Effector CD4-positive, alpha-beta T cell (primary cell): Measurements from ENCODE around the gene SDR42E2.
"Not testable (repeated sequence)": the region's sequence is repeated elsewhere in the genome, so short reads cannot be mapped to it uniquely, and the experiment has no call there.

Experiments used
- DNase-seq: peaks from one replicate; pipeline ENCODE4 v3.0.0-alpha.2; 2020

SDR42E2 gene

DNA sequence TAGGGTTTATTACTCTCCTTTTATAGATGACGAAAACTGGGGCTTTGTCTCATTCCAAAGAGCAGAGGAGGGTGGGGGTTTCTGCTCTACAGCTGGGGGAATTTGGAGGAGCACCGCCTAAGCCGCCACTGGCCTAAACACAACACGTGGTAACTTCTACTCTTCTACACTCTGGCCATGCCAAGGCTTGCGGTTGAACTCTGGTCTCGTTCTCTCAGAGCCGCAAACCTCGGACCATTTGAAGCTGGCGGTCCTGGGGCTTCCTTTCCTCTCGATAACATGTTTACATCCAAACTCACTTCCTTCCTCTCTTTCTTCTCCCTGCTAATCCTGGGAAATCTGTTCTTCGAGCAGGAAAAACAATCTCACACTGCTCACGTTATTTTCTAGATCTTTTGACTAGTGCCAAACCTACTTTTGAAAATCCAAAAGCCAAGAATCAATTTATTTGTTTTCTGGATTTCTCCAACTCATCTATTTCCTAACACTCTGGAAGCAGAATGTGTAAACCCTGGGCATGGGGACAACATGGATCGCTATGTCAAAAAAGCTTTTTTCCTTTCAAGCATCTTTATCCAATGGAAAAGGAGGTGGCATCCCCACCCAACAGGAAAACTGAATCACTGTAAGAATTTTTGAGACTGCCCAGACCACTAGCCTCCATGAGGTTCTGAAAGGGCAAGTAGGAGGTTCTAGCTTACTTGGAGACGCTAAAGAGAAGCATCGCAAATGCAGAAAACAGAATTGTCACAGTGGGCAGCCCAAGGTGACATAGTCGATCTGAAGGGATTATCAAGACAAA, 30.2 kb downstream of the SDR42E2 start:
- DNase-seq: peak; percentile 76

DNA sequence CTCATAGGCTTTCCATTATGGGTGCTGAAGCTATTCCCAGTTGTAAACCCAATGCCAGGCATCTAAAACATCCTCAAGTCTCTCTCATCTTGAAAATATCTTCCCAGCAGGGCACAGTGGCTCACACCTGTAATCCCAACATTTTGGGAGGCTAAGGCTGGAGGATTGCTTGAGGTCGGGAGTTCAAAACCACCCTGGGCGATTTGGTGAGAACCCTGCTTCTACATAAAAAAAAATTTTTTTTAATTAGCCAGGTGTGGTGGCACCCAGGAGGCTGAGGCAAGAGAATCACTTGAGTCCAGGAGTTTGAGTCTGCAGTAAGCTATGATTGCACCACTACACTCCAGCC, 30.7 kb downstream of the SDR42E2 start:
- no peak for DNase-seq

- no peak for DNase-seq
Measured at GRCh38 chr16:22194707-22195444, 32.6 kb downstream of the SDR42E2 start.

DNA sequence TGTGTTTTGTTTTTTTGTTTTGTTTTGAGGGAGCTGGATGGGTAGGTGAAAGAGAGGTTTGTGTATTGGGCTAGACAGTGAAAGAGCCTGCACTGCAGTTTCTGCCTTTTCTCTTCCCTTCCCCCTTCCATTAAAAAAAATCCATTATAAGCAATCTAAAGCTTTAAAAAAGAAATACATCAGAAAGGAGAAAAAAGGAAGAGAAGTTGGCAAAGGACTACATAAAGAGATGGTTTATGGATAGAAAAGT, 33.1 kb downstream of the SDR42E2 start:
- no peak for DNase-seq

- DNase-seq: peak; percentile 86
Measured at GRCh38 chr16:22195695-22196558, 33.6 kb downstream of the SDR42E2 start.

- not testable (repeated sequence) for DNase-seq
Measured at GRCh38 chr16:22196559-22197168, 34.4 kb downstream of the SDR42E2 start.

DNA sequence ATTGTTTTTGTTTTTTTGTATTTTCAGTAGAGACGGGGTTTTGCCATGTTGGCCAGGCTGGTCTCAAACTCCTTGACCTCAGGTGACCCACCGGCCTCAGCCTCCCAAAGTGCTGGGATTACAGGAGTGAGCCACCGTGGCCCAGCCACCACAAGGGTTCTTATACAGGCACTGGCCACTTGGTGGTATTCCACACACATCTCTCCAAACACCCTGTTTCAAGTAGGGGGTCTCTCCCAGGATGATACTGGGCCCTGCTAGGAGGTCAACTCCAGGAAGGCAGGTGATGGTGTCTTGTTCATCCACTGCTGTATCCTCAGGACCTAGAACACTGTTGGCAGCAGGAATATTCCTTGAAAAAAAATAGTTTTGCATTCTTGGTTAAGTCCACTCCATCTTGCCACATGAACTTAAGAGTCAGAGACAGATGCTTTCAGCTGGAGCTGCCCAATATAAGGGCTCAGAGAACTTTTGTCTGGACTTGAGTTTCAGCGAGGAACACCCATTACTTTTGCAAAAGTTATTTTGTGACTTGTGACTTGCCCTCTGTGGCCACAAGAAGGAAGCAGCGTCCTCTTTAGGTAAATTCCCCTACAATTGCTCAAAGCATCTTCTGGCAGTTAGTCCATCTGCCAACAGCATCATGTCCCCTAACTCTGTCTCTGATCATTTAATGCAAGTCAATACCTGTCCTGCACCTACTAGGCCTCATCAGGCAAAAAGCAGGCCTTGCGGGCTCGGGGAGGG, 36.4 kb downstream of the SDR42E2 start:
- DNase-seq: no peak

- DNase-seq: no peak
Measured at GRCh38 chr16:22202261-22202637, 39.9 kb downstream of the SDR42E2 start.

DNA sequence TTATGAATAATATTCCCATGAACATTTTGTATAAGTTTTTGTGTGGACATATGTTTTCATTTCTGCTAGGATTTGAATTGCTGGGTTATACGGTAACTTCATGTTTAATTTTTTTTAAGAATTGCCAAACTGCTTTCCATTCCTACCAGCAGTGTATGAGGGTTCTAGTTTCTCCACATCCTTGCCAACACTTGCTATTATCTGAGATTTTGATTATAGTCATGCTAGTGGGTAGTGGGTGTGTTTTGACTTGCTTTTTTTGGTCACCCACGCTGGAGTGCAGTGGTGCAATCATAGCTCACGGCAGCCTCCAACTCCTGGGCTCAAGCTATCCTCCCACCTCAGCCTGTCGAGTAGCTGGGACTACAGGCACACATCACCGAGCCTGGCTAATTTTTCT, 40.8 kb downstream of the SDR42E2 start:
- DNase-seq: no peak

- no peak for DNase-seq
Measured at GRCh38 chr16:22204091-22204655, 41.9 kb downstream of the SDR42E2 start.

DNA sequence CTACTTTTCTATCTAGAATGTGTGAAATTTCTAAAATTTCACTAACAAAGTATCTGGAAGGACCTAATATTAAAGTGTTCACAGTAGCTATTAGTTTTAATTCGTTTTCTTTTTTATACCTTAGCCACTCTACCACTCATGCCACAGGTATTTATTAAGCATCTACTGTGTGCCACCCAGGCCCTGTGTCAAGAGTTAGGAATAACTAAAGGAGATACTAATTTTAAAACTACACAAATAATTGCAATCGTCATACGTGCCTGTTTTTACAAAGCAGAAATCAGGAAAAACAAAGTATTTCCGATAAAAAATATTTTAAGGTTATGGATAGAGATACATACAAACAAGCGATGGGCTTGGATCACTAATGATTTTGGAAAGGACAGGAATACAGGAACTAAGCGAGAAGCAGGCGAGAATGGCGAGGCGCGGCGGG, 43.3 kb downstream of the SDR42E2 start:
- DNase-seq: no peak

- DNase-seq: peak; percentile 69
Measured at GRCh38 chr16:22206013-22206841, 43.9 kb downstream of the SDR42E2 start, which contains the start of gene EEF2K. EEF2K (plus strand) TSS chr16:22206278; CDS start chr16:22225730, 19,452 bp downstream.

DNA sequence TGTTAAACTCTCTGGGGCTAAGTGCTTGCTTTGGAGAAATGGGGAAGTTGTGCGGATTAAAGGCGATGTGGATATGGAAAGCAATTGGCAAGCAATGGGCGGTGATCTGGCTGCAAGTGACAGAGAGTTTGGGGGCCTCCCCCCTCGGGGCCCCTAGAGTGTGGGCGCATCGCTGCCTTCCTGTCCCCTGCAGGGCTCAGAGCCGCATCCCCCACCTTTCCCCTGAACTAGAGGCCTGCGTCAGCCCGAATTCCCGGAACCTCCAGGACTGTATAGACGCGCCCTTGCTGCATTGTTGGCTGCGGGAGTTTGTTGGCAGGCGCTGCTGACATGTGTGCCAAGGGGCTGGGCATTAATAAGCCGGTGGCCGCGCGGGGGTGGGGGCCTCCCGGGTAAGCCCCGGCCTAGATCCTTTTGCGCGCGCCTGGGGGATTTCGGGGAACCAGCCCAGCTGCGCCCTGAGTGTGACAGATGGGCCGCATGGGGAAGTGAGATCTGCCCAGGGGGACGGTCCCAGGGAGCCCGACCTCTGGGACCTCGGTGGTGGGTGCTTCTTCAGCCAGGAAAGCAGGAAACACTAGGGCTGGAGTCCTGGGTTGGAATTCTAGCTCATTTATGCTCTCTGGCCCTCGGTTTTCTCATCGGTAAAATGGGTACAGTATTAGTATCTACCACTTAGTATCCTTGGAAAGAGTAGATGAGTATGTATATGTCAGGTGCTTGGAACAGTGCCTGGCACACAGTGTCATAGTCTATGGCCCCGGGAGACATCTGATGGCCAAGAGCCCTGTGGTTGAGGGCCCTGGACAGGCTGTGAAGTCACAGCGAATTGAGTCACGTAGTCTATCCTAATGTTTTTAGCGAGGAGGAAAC, 44.8 kb downstream of the SDR42E2 start:
- DNase-seq: peak; percentile 39

DNA sequence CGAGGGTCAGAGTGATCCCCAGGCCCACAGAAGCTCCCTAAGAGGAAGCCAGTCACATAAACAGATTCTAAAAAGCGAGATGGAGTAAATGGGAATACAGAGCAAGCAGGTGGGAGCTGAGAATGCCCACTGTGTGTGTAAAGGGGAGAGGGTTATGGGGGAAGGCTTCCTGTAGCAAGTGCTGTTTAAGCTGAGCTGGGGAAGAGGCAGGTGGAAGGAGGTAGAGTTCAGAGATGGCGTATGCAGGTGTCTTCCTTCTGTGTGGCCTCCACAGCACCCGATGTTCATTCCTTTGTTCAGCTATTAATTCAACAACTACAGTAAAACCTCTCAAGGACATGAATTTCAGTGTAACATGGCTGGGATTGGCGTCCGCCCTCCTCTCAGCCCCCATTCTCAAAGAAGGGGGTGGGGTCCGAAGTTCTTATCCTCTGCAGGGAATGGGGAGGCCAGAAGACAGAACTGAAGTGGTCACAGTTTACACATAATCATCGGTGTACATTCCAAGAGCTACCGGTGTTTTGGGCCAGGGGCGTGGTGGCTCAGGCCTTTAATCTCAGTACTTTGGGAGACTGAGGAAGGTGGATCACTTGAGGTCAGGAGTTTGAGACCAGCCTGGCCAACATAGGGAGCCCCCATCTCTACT, 45.5 kb downstream of the SDR42E2 start:
- no peak for DNase-seq

GRCh38 chr16:22210285-22210684, 48.0 kb downstream of the SDR42E2 start:
- no peak for DNase-seq

DNA sequence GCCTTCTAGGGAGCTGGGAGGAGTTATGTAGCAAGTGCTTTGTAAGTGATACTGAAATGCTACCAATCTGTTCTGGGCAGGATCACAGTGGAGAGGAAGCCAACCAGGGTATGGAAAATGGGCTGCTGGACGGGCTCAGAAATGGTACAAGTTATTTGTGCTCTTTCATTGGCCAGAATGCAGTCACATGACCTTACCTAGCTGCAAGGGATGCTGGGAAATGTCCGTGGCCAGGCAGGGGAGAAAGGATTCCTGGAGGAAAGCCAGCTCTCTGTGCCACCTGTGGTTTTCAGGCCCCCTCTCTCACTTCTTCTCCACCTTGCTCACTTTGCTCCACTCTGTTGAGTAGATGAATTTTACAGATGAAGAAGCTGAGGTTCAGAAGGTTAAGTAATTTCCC, 48.5 kb downstream of the SDR42E2 start:
- no peak for DNase-seq

DNA sequence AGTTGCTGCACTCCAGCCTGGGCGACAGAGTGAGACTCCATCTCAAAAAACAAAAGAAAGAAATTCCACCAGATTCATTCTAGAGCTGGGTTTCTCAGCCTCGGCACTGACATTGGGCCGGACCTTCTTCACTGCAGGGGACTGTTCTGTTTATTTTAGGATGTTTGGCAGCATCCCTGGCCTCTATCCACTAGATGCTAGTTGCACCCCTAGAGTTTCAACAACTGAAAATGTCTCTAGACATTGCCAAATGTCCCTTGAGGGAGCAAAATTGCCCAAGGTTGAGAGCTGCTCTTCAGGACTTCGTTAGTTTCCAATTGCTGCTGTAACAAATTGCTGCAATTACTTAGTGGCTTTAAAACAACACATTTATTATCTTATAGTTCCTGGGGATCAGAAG, 50.9 kb downstream of the SDR42E2 start:
- no peak for DNase-seq

DNA sequence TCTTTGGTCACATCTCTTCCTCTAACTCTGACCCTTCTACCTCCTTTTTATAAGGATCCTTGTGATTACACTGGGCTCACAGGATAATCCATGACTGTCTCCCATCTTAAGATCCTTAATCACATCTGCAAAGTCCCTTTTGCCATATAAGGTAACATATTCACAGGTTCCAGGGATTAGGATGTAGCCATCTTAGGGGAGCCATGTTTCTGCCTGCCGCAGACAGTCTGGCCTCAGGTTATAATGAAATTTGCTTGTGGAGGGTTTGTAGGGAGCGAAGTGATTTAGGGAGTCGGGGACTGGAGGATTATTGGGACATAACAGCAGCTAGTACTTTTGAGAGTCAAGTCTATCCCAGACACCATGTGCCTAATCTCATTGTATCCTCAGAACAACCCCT, 51.5 kb downstream of the SDR42E2 start:
- DNase-seq: no peak

GRCh38 chr16:22214402-22214801, 52.1 kb downstream of the SDR42E2 start:
- DNase-seq: no peak

DNA sequence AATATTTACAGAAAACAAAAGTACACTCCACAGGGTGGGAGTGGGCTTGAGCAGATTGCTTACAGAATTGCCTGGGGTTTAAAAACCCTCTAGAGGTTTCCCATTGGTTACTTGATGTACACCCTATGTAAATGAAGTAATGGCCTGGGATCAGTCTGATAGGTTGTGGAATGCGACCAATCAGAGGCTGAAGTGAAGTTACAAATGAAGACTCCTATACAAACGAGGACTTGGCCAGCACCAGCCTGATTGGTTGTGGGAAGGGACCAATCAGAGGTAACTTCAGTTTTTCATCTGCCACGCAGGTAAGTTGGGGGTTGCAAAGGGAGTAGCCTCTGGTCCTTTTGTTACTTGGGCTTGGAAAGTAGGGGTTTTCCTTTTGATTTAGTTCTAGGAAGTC, 52.6 kb downstream of the SDR42E2 start:
- no peak for DNase-seq
